Esophagus mucosa (tissue), 1 donor: ENCODE results near the gene C1orf52. TPM values are rescaled to one million over a fixed set of nuclear protein-coding genes. Genes with fewer than 3 reads are reported as not detected.

Experiments
- ATAC-seq: fragments of 200-7000 bp; cut with Tn5 transposase; one replicate; pipeline ENCODE4 v1.9.1; 2020
- total RNA-seq: library from RNA; stranded (reverse); gene quantifications from one replicate; pipeline ENCODE4 v1.2.4, GENCODE V29; 2023
- donor health status: DM: yes; HTN: yes; CAD: no.

The C1orf52 gene
- 11.7 TPM for total RNA-seq

- ATAC-seq = peak; percentile 98
Observed at GRCh38 chr1:85259118-85259911, at the start of gene C1orf52. Gene C1orf52, minus strand, starts transcription at chr1:85259662. Its CDS starts 29 bp downstream, at chr1:85259633.

DNA sequence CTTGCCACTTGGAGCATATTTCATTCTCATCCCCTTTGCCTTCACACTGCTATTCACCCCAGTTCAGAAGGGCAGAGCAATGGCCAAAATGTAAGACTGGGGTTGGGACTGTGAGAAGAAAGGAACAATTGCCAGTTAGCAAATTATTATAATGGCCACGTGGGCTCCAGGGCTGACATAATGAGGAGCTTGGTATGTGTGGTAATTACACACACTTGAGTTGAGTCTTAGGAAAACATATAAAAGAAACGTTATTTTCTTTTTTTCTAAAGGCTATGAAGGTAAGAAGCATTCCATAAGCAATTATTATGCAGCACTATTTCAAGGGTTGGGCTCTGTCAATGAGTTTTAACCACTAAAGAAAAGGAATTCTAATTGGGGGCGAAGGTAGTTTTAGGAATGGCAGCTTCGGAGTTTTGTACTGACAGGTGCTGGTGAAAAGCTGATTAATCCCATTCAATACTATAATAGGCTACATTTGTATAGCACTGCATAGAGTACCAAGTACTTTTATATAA lies 49.4 kb upstream of the C1orf52 start:
- ATAC-seq = no peak

- peak; percentile 91 for ATAC-seq
Observed at GRCh38 chr1:85307987-85308832, 48.7 kb upstream of the C1orf52 start.

- ATAC-seq = no peak
Observed at GRCh38 chr1:85306236-85306635, 46.8 kb upstream of the C1orf52 start.

DNA sequence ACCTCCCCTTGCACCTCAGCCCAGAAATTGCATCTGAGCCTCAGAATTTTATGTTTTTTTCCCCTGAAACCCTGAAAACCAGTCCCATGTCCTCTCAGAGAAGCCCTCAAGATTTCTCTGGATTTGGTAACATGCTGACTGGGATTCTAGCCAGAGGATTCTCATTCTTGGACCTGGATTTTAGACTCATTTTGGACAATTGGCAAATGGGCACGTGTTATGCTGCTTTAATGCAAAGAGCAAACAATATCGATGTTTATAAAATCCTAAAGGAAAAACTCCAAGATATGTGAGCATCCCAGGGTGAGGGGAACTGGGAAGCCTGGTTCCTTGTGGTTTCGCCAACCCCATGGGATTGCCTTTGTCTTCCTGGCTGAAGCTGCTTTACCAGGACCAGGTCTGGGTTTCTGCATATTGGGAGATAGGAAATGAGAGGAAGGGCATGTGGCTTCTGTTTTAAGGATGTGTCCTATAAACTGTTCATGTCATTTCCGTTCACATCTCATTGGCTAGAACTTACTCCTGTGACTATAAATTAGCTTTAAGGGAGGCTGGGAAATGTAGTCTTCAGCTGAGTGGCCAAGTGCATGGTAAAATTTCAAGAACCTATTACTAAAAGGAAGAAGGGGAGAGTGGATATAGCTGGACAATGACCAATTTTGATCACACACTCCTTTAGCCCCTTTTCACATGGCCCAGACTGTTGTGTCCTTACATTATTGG lies 44.1 kb upstream of the C1orf52 start:
- ATAC-seq = no peak

DNA sequence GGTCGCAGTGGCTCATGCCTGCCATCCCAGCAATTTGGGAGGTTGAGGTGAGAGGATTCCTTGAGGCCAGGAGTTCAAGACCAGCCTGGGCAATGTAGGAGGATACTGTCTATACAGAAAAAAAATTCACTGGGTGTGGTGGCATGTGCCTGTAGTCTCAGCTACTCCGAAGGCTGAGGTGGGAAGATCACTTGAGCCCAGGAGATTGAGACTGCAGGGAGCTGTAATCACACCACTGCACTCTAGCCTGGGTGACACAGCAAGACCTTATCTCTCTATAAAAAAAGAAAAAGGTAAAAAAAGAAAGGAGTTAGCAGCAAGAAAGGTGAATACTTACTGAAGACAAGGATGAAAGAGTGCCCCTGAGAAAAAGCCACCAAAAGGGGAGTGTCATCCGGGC lies 40.7 kb upstream of the C1orf52 start:
- no peak for ATAC-seq

DNA sequence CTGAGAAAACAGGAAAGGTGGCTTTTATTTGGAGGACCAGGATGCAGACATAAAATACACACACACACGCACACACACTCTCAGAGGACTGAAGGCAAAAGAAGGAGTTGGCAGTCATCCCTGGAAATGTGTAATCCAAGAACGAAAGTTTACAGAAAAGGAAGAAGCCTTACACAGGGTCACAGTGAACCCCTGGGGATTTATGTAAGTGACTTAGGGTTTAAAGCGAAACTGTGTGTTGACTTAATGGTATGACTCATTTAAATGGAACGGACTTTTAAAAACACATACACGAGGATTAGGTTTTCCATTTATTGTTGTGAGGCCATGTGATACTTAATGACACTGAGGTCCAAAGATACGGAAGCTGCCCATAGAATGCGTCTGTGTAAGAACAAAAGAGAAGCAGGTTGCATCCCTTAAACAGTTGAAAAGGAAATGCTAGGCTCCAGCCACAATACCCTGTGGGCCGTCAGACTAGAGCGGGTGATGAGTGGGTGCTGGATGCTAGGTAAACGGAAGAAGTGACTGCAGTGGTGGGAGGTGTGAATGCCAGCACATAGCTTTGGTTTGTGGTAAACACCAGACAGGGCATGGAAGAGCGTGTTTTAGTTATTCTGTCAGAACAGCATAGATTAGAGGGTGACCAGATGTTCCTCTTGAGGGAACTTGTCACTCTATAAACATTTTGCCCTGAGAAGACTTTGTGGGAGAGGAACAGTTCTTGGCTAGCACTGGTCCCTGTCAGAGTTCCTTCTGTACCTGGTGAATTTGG lies 38.6 kb upstream of the C1orf52 start:
- peak; percentile 83 for ATAC-seq

- no peak for ATAC-seq
Observed at GRCh38 chr1:85297538-85297854, 38.0 kb upstream of the C1orf52 start.

DNA sequence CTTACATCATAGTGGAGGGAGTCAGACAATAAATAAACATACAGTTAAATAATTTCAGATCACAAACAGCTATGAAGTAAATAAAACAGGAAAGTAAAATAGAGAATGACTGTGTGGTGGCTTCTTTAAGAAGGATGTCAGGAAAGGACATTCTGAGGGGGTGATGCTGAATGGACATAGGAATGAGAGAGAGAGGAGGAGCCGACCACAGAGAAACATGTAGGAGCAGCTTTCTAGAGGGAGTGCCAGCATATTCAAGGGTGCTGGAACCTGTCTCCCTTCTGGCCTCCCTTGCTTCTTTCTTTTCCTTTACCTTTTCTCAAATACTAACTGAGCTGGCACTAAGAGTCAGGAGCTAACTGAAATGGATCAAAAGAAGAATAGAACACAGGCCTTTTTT lies 37.5 kb upstream of the C1orf52 start:
- ATAC-seq = peak; percentile 30

DNA sequence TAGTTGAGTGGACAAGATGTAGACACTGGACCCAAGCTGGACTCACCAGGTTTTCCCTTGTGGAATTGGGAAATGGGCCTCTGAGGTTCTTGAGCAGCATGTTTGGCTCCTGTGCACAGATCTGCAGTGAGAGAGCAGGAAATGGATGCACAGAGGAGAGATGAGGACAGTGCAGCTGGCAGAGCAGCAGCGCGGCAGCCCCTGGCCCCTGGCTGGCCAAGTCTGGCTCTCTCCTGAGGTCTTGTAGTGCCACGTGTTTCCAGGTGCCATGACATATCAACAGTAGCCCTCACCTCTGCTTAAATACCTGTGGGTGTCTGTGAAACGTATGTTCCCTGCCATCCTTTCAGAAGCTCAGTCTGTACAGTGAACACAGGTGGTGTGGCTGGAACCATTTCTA lies 36.2 kb upstream of the C1orf52 start:
- ATAC-seq = no peak

DNA sequence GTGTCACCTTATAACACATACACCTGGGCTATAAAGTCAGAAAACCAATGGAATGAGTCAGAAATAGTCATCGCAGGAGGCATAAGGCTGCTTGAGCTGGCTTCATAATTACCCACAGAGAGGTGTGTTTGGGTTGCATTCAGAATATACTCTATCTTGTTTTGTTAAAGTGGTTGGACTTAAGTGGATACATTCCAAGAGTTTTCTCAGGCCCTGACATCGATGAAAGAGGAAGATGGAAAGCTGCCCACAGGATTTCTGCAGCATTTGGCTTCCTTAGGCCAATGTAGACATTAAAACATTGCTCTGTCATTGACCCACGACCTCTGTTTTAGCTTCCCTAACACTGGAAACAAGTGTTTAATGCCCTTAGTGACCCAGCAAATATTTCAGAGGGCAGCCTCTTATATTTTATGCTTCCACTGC lies 35.6 kb upstream of the C1orf52 start:
- ATAC-seq = peak; percentile 80

GRCh38 chr1:85290826-85291225 lies 31.4 kb upstream of the C1orf52 start:
- ATAC-seq = no peak

DNA sequence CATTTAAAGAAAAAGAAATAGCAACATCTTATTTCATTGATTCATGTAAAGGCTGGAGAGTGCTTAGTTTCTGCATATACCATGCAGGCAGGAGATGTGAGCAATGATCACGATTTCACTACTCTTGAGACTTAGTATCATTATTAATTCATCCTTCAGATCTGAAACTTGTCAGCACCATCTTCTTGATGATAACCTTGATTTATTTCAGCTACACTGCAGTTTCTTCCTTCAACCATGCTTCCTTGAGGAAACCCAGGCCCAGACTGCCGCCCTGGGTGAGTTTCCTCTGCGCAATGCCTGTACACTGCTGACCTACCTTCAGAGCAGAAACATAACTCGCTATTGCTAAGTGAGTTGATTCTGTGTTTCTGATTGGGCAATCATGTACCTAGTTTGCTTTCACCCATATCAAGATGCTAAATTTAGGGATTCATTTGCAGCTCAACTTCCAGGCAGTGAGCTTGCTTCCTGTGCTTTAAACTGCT lies 30.4 kb upstream of the C1orf52 start:
- peak; percentile 71 for ATAC-seq

DNA sequence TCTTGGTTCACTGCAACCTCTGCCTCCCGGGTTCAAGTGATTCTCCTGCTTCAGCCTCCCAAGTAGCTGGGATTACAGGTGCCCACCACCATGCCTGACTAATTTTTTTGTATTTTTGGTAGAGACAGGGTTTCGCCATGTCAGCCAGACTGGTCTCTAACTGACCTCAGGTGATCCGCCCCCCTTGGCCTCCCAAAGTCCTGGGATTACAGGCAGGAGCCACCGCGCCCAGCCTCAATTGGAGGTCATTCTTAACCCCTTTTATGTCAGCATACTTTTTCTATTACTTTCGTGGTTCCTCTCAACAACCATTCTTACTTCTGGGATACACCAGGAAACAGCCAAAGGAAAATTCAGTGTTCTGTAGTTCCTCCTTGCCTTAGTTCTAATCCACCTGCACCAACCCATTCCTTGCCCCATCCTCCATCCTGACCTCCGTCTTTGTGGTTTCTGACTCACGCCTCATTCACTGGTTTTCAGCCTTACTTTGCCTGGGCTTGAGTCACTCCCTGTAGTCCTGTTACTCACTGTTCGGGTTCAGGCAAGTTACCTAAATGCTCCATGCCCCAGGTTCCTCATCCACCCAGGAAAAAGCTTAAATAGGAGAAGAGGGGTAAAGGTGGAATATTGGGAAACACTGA lies 29.9 kb upstream of the C1orf52 start:
- peak; percentile 98 for ATAC-seq

DNA sequence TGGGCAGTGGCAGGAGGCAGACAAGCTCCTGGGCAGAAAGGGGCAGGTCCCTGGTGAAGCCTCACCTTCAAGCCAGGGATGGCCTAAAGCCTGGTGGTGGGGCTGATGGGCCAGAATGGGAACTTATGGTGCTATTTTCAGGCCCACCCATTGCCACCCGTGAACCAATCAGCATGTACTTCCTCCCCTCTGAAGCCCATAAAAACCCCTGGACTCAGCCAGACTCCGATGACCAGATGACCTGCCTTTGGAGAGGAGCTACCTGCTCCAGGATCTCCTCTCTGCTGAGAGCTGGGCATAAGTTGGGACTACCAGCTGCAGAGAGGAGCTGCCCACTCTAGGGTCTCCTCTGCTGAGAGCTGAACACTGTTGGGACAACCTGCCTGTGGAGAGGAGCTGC lies 24.7 kb upstream of the C1orf52 start:
- no peak for ATAC-seq

DNA sequence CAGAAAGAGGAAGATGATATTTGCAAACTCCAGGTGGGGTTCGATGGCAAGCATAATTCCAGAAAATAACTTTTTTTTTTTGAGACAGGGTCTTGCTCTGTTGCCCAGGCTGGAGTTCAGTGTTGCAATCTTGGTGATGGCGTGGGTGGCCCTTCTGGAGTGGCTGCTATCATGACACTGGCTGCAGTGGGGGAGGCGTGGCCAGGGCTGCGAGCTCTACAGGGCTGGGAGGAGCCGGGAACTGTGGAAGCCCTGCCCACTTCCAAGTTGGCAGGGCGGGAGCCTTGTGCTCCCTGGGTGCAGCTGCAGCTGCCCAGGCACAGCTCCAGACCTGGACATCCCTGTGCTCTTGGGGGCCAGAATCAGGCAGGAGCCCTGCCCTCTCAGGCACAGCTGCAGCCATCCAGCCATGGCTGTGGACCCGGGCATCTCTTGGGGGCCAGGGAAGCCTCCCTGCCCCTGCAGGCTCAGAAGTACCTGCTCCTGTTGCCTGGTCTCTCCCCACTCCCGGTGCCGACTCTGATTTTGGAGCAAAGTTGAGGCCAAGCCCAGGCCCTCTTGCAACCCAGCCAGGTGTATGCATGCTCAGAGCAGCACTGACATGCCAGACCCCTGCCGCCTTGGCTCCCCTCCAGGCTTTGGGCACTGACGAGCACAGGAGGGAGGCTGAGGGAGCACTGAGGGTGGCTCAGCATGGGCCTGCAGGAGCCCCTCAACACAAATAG lies 24.2 kb upstream of the C1orf52 start:
- peak; percentile 85 for ATAC-seq

DNA sequence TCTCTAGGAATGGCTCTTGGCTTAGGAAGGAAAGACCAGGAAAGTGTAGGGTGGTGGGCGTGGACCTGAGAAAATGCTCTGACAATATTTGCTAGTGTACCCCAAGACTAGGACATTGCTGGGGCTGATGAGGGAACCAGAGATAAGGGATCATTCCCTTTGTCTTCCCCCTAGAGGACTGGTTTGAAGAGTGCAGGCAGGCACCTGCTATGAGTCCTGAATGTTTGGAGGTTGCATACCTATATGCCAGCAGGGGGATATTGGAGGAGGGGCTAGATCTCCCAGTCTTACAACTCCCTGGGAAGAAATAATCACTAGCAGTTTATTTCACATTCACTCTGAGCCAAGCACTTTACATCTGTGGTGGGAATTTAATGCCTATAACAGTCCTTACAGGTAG lies 23.0 kb upstream of the C1orf52 start:
- no peak for ATAC-seq

DNA sequence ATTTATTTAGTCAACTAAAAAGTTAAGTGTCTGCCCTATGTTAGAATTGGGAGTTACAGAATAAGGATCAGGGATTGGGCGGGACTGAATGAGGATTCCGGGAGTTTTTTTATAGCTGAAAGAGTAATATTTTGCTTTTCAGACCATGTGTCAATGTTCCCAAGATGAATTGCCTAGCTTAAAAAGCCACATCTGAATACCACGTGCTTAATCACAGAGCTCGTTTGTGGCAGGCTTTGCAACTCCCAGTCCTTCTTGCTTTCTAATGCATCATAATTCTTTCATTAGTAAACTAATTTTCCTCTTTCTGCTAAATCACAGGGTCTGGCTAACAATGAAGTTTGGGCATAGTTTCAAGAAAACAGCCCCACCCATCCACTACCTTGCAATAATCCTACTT lies 21.2 kb upstream of the C1orf52 start:
- ATAC-seq = no peak

GRCh38 chr1:85279458-85280080 lies 20.1 kb upstream of the C1orf52 start:
- no peak for ATAC-seq

DNA sequence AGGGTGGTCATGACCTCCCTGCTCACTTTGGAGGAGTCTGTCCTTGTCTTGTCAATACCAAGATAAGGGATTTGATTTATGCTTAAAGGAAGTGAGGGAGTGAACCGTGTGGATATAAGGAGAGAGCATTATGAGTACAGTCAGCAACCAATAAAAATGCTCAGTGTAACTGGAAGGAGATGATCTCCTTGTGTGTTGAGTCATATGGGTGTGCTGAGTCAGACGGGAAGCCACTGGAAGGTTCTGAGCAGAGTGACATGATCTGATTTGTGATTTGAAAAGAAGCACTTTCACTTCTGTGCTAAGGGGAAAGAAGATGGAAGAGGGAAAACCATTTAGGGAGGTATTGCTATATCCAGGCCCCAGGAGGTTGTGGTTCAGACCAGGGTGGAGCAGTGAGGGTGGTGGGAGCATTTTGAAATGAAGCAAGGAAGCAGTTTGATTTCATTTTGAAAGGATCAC lies 19.4 kb upstream of the C1orf52 start:
- peak; percentile 55 for ATAC-seq
